SH-SY5Y (cell line): ENCODE results near the gene TBL3.

ENCODE experiments used
- GATA2 ChIP-seq: IDR thresholded peaks from 2 replicates; pipeline ENCODE4 v1.6.1; 2011; ENCODE audit warnings: mild to moderate bottlenecking, low read depth, low read length
- GATA3 ChIP-seq: IDR thresholded peaks from 2 replicates; pipeline ENCODE4 v1.6.1; 2011; ENCODE audit warnings: low read depth, mild to moderate bottlenecking, low read length, moderate library complexity

GRCh38 chr16:2002406-2003230, 30.8 kb downstream of the TBL3 start:
- TF ChIP-seq GATA2: no peak
- TF ChIP-seq GATA3: no peak
